ENCODE data around the gene SNAPC1. TPM values are rescaled to one million over a fixed set of nuclear protein-coding genes. Genes with fewer than 3 reads are reported as not detected.
"Not testable (repeated sequence)": the region's sequence is repeated elsewhere in the genome, so short reads cannot be mapped to it uniquely, and the experiment has no call there.

Gene SNAPC1
- total RNA-seq, 1 experiment from 2014 or later, result 8.6 TPM

- H3K4me1 ChIP-seq (ENCODE audit: control insufficient read depth, insufficient read depth, low read length), result no peaks in the 10 kb centered on the region
- CTCF ChIA-PET, result no interaction called here
- intact Hi-C loops (cut with micrococcal nuclease; ENCODE audit: unreplicated experiment) (no loop called here), in situ Hi-C loops (cut with HindIII; ENCODE audit: low pct_unique_long_range_greater_than_20kb, low sequenced_read_pairs) (no loop called here)
- DNase-seq (ENCODE audit: low read depth, low spot score) (no peak), ATAC-seq (no peak)
- no peak overlapping the region for H3K4me3 ChIP-seq (ENCODE audit: low read depth in 2 of 2, low read length in 2 of 2)
- H3K36me3 ChIP-seq (ENCODE audit: control insufficient read depth, insufficient read depth, low read length), result peaks cover 17% of the 10 kb centered on the region
- no TSS peak for BruUV-seq (replicated peaks)
- H3K9me3 ChIP-seq (ENCODE audit: control insufficient read depth, insufficient read depth, low read depth, low read length), result no peaks in the 10 kb centered on the region
- POLR2A ChIA-PET, result no interaction called here
- TF ChIP-seq SIN3A (IDR thresholded peaks at IDR 0.05; ENCODE audit: borderline replicate concordance, insufficient read depth, low read depth, low read length) (no peak), POLR2AphosphoS5 (IDR thresholded peaks at IDR 0.05; ENCODE audit: low read depth, low read length) (no peak), REST (IDR thresholded peaks at IDR 0.05; ENCODE audit: insufficient read depth in 1 of 2, low read depth in 2 of 2, low read length in 1 of 2) (no peak)
- H3K27ac ChIP-seq (ENCODE audit: low read length), result no peak overlapping the region
- H3K27me3 ChIP-seq (ENCODE audit: control insufficient read depth, insufficient read depth, low read length), result no peaks in the 10 kb centered on the region
These were observed 19.8 kb upstream of the SNAPC1 start for GRCh38 chr14:61742371-61742770.

- DNase-seq (ENCODE audit: low read depth, low spot score), result no peak
- Histone ChIP-seq H3K4me1 (ENCODE audit: control insufficient read depth, insufficient read depth, low read length) (no peaks in the 10 kb centered on the region), H3K36me3 (ENCODE audit: control insufficient read depth, insufficient read depth, low read length) (peaks cover 21% of the 10 kb centered on the region), H3K27me3 (ENCODE audit: control insufficient read depth, insufficient read depth, low read length) (no peaks in the 10 kb centered on the region), H3K27ac (ENCODE audit: low read length) (no peak overlapping the region), H3K4me3 (ENCODE audit: low read depth in 2 of 2, low read length in 2 of 2) (no peak overlapping the region), H3K9me3 (ENCODE audit: control insufficient read depth, insufficient read depth, low read depth, low read length) (no peaks in the 10 kb centered on the region)
- ChIA-PET POLR2A (interaction anchor here (0.6 kb wide), 2 partner anchors 424 to 454 kb away, joined by 3 to 4 read pairs; no protein-coding TSS in a partner anchor), CTCF (no interaction called here)
- no peak for TF ChIP-seq POLR2AphosphoS5 (IDR thresholded peaks at IDR 0.05; ENCODE audit: low read depth, low read length)
- no peak for TF ChIP-seq CTCF (IDR thresholded peaks at IDR 0.05)
- no peak for TF ChIP-seq REST (IDR thresholded peaks at IDR 0.05; ENCODE audit: insufficient read depth in 1 of 2, low read depth in 2 of 2, low read length in 1 of 2)
- TF ChIP-seq TCF7L2 (IDR thresholded peaks at IDR 0.05; ENCODE audit: low read depth, low read length), result no peak
- TF ChIP-seq SIN3A (IDR thresholded peaks at IDR 0.05; ENCODE audit: borderline replicate concordance, insufficient read depth, low read depth, low read length), result no peak
- in situ Hi-C loops (cut with HindIII; ENCODE audit: low pct_unique_long_range_greater_than_20kb, low sequenced_read_pairs) (no loop called here), intact Hi-C loops (cut with micrococcal nuclease; ENCODE audit: unreplicated experiment) (no loop called here)
- ATAC-seq, result no peak
- BruUV-seq (replicated peaks), result no TSS peak
These were observed 18.0 kb upstream of the SNAPC1 start for GRCh38 chr14:61744238-61744637.

GRCh38 chr14:61746346-61746745 is 15.9 kb upstream of the SNAPC1 start:
- H3K9me3 ChIP-seq (ENCODE audit: control insufficient read depth, insufficient read depth, low read depth, low read length); intact Hi-C loops (cut with micrococcal nuclease; ENCODE audit: unreplicated experiment); DNase-seq (ENCODE audit: low read depth, low spot score); ATAC-seq; H3K27me3 ChIP-seq (ENCODE audit: control insufficient read depth, insufficient read depth, low read length); in situ Hi-C loops (cut with HindIII; ENCODE audit: low pct_unique_long_range_greater_than_20kb, low sequenced_read_pairs); H3K4me1 ChIP-seq (ENCODE audit: control insufficient read depth, insufficient read depth, low read length); H3K27ac ChIP-seq (ENCODE audit: low read length); BruUV-seq (replicated peaks); H3K4me3 ChIP-seq (ENCODE audit: low read depth in 2 of 2, low read length in 2 of 2); POLR2A ChIA-PET: not testable (repeated sequence)
- H3K36me3 ChIP-seq (ENCODE audit: control insufficient read depth, insufficient read depth, low read length), result peaks cover 16% of the 10 kb centered on the region
- CTCF ChIA-PET, result interaction anchor here (0.7 kb wide), 1 partner anchor 380 kb away, joined by 5 read pairs; no protein-coding TSS in a partner anchor
